Hepatocyte (in vitro differentiated cells): ENCODE results near the gene FBXW11.

Source experiments
- EZH2phosphoT487 ChIP-seq: fragments of 200-600 bp; sonication (generic); IDR thresholded peaks from one replicate; pipeline ENCODE4 v1.6.1; 2018; ENCODE audit warnings: antibody characterized with exemption, mild to moderate bottlenecking, low read depth, moderate library complexity; ENCODE audit not compliant: unreplicated experiment, severe bottlenecking
- TF ChIP-seq, protein P1 (sequence below): fragments of 200-600 bp; sonication (generic); IDR thresholded peaks from 2 replicates; pipeline ENCODE4 v1.5.1; 2016; ENCODE audit warnings: antibody characterized with exemption, mild to moderate bottlenecking; ENCODE audit not compliant: poor library complexity

DNA sequence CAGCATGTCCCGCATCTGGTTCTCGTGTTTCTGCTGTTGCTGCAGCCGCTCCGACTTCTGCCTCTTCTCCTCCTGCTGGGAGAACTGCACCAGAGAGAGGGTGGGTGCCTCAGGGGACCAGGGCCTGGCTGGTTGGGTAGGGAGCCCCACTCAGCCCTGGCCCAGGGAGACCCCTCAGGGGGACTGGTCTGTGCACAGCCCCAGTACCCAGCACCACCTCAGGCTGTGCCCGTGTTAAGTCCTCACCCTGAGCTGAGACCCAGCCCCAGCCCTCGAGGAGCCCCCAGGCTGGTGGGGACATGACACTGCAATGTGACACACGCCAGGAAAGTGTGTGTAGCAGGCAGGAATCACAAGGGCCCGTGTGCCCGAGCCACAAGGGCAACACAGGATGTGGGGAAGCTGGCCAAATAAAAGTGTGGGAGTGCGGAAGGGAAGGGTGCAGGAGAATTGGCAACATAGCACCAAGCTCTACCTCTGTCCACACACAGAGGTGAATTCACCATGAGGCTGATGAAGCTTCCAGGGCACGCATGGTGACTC, 48.2 kb upstream of the FBXW11 start:
- TF ChIP-seq, protein P1, sequence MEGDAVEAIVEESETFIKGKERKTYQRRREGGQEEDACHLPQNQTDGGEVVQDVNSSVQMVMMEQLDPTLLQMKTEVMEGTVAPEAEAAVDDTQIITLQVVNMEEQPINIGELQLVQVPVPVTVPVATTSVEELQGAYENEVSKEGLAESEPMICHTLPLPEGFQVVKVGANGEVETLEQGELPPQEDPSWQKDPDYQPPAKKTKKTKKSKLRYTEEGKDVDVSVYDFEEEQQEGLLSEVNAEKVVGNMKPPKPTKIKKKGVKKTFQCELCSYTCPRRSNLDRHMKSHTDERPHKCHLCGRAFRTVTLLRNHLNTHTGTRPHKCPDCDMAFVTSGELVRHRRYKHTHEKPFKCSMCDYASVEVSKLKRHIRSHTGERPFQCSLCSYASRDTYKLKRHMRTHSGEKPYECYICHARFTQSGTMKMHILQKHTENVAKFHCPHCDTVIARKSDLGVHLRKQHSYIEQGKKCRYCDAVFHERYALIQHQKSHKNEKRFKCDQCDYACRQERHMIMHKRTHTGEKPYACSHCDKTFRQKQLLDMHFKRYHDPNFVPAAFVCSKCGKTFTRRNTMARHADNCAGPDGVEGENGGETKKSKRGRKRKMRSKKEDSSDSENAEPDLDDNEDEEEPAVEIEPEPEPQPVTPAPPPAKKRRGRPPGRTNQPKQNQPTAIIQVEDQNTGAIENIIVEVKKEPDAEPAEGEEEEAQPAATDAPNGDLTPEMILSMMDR = no peak
- TF ChIP-seq EZH2phosphoT487 = no peak
